DMS 273 (cell line): Measurements from ENCODE around the gene TAF1B.
"Not testable (repeated sequence)": the region's sequence is repeated elsewhere in the genome, so short reads cannot be mapped to it uniquely, and the experiment has no call there.

Experiments used
- DNase-seq: peaks from one replicate; lab custom pipeline; 2025; ENCODE audit not compliant: unreplicated experiment; lab: John Stamatoyannopoulos, UW

Gene TAF1B

GRCh38 chr2:9830685-9831410 lies 12.4 kb upstream of the TAF1B start:
- DNase-seq = no peak

GRCh38 chr2:9831670-9832069 lies 11.6 kb upstream of the TAF1B start:
- DNase-seq = no peak

- DNase-seq = no peak
Observed at GRCh38 chr2:9832586-9832985, 10.7 kb upstream of the TAF1B start.

- DNase-seq = not testable (repeated sequence)
Observed at GRCh38 chr2:9835068-9835467, 8.2 kb upstream of the TAF1B start.

GRCh38 chr2:9836074-9836473 lies 7.2 kb upstream of the TAF1B start:
- no peak for DNase-seq

GRCh38 chr2:9836517-9836916 lies 6.8 kb upstream of the TAF1B start:
- DNase-seq = no peak

- no peak for DNase-seq
Observed at GRCh38 chr2:9837451-9837850, 5.8 kb upstream of the TAF1B start.

GRCh38 chr2:9838391-9838790 lies 4.9 kb upstream of the TAF1B start:
- DNase-seq = no peak

GRCh38 chr2:9842487-9843228 lies 616 bp upstream of the TAF1B start:
- DNase-seq = no peak

GRCh38 chr2:9844036-9844483 lies 786 bp downstream of the TAF1B start:
- DNase-seq = peak; percentile 57

GRCh38 chr2:9844576-9844975 lies 1.3 kb downstream of the TAF1B start:
- DNase-seq = peak; percentile 47

GRCh38 chr2:9846554-9846953 lies 3.3 kb downstream of the TAF1B start:
- no peak for DNase-seq

GRCh38 chr2:9847140-9847539 lies 3.9 kb downstream of the TAF1B start:
- DNase-seq = no peak

- no peak for DNase-seq
Observed at GRCh38 chr2:9852881-9853280, 9.6 kb downstream of the TAF1B start.

GRCh38 chr2:9857814-9858729 lies 14.8 kb downstream of the TAF1B start:
- no peak for DNase-seq

GRCh38 chr2:9858730-9859068 lies 15.4 kb downstream of the TAF1B start:
- DNase-seq = no peak

GRCh38 chr2:9860922-9861580 lies 17.8 kb downstream of the TAF1B start:
- DNase-seq = not testable (repeated sequence)

- no peak for DNase-seq
Observed at GRCh38 chr2:9867881-9868280, 24.6 kb downstream of the TAF1B start.

GRCh38 chr2:9873337-9873736 lies 30.1 kb downstream of the TAF1B start:
- DNase-seq = no peak

- no peak for DNase-seq
Observed at GRCh38 chr2:9877026-9877425, 33.8 kb downstream of the TAF1B start.

GRCh38 chr2:9877726-9878125 lies 34.5 kb downstream of the TAF1B start:
- no peak for DNase-seq
